ENCODE measurements around the gene FLT4. TPM values are rescaled to one million over a fixed set of nuclear protein-coding genes. Genes with fewer than 3 reads are reported as not detected.
"Not testable (repeated sequence)": the region's sequence is repeated elsewhere in the genome, so short reads cannot be mapped to it uniquely, and the experiment has no call there.

FLT4 gene
- total and polyA plus RNA-seq, 9 donors: 3.3 to 18.5 (median 7.0) TPM

DNA sequence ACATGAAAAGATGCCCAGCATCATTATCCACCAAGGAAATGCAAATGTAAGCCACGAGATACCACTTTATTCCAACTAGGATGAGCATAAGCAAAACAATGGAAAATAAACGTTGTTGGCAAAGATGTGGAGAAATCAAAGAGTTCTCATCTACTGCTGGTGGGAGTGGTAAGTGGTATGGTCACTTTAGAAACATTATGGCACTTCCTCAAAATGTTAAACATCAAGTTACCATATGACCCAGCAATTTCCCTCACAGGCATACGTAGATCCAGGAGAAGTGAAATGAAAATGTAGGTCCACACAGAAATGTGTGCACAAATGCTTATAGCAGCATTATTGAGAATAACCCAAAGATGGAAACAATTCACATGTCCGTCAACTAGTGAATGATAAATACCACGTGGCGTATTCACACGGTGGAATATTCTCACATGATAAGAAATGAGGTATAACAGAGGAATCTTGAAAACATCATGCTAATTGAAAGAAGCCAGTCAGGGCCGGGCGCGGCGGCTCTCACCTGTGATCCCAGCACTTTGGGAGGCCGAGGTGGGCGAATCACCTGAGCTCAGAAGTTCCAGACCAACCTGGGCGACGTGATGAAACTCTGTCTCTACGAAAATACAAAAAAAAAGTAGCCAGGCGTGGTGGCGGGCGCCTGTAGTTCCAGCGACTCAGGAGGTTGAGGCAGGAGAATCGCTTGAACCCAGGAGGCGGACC is 16.4 kb upstream of the FLT4 start:
- H3K36me3 ChIP-seq: no peaks in the 10 kb centered on the region
- H3K4me1 ChIP-seq (ENCODE audit: insufficient read depth): no peaks in the 10 kb centered on the region
- H3K27ac ChIP-seq: no peak overlapping the region
- no peak overlapping the region for H3K4me3 ChIP-seq
- 80 to 86% (median 82%) methylated on average over 22 of the region's 22 CpGs for WGBS, 3 donors
- TF ChIP-seq, protein P1, sequence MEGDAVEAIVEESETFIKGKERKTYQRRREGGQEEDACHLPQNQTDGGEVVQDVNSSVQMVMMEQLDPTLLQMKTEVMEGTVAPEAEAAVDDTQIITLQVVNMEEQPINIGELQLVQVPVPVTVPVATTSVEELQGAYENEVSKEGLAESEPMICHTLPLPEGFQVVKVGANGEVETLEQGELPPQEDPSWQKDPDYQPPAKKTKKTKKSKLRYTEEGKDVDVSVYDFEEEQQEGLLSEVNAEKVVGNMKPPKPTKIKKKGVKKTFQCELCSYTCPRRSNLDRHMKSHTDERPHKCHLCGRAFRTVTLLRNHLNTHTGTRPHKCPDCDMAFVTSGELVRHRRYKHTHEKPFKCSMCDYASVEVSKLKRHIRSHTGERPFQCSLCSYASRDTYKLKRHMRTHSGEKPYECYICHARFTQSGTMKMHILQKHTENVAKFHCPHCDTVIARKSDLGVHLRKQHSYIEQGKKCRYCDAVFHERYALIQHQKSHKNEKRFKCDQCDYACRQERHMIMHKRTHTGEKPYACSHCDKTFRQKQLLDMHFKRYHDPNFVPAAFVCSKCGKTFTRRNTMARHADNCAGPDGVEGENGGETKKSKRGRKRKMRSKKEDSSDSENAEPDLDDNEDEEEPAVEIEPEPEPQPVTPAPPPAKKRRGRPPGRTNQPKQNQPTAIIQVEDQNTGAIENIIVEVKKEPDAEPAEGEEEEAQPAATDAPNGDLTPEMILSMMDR (IDR thresholded peaks at IDR 0.05): no peak
- TF ChIP-seq EP300 (IDR thresholded peaks at IDR 0.05) (no peak), POLR2A (IDR thresholded peaks at IDR 0.05) (no peak)
- H3K27me3 ChIP-seq: no peaks in the 10 kb centered on the region
- no peaks in the 10 kb centered on the region for H3K9me3 ChIP-seq
- intact Hi-C loops (cut with DNase I): no loop called here
- DNase-seq: no peak

DNA sequence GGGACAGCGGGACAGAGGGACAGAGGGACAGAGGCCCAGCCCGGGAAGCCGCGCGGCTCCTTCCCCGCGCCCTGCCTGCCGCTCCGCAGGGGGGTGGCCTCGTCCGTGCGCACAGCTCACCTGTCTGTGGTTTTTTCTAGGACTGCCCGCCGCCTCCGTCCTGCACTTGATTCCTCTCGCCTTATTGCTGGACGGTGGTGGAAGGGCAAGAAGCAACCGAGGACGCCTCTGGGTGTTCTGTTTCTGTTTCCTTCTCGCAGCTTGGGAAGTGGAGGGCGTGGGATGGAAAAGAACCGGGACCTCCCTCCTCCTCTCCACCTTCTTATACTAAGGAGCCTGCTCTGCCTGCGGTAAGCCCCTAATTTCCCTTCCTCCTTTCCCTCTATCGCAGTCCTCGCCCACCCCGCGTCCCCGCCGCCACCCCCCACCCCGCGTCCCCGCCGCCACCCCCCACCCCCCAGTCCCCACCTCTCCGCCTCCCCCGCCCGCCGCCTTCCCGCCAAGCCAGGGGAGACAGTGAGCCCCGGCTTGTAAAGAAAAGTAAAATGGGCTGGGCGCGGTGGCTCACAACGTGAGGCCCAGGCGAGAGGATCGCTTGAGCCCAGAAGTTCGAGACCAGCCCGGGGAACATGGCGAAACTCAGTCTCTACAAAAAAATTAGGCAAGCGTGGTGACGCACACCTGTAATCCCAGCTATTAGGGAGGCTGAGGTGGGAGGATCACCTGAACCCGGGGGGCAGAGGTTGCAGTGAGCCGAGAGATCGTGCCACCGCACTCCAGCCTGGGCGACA is 9.6 kb upstream of the FLT4 start:
- no peak for DNase-seq
- intact Hi-C loops (cut with DNase I): no loop called here
- 20 to 25% (median 22%) methylated on average over 54 of the region's 54 CpGs for WGBS, 3 donors
- H3K9me3 ChIP-seq: no peaks in the 10 kb centered on the region
- no peaks in the 10 kb centered on the region for H3K36me3 ChIP-seq
- no peaks in the 10 kb centered on the region for H3K4me1 ChIP-seq (ENCODE audit: insufficient read depth)
- no peaks in the 10 kb centered on the region for H3K27me3 ChIP-seq
- H3K27ac ChIP-seq: no peak overlapping the region
- no peak overlapping the region for H3K4me3 ChIP-seq
- TF ChIP-seq, protein P1 (IDR thresholded peaks at IDR 0.05): no peak
- TF ChIP-seq EP300 (IDR thresholded peaks at IDR 0.05): no peak
- TF ChIP-seq POLR2A (IDR thresholded peaks at IDR 0.05): no peak

- H3K36me3 ChIP-seq; H3K27ac ChIP-seq; DNase-seq; H3K4me1 ChIP-seq (ENCODE audit: insufficient read depth); H3K27me3 ChIP-seq; intact Hi-C loops (cut with DNase I); H3K9me3 ChIP-seq; H3K4me3 ChIP-seq: not testable (repeated sequence)
- 87 to 91% (median 89%) methylated on average over 16 of the region's 16 CpGs for WGBS, 3 donors
Measured at GRCh38 chr5:180655243-180655642, 5.8 kb upstream of the FLT4 start.

GRCh38 chr5:180652771-180653170 is 3.4 kb upstream of the FLT4 start:
- Histone ChIP-seq H3K36me3 (no peaks in the 10 kb centered on the region), H3K9me3 (no peaks in the 10 kb centered on the region), H3K4me1 (ENCODE audit: insufficient read depth) (no peaks in the 10 kb centered on the region), H3K27me3 (no peaks in the 10 kb centered on the region), H3K27ac (no peak overlapping the region), H3K4me3 (no peak overlapping the region)
- intact Hi-C loops (cut with DNase I): no loop called here
- TF ChIP-seq POLR2A (IDR thresholded peaks at IDR 0.05): no peak
- TF ChIP-seq, protein P1 (IDR thresholded peaks at IDR 0.05): no peak
- TF ChIP-seq EP300 (IDR thresholded peaks at IDR 0.05): no peak
- WGBS, 3 donors: 56 to 81% (median 58%) methylated on average over 5 of the region's 5 CpGs
- no peak for DNase-seq

GRCh38 chr5:180652346-180652745 is 2.9 kb upstream of the FLT4 start:
- DNase-seq: no peak
- H3K27ac ChIP-seq: no peak overlapping the region
- WGBS, 3 donors: 72 to 79% (median 78%) methylated on average over 11 of the region's 11 CpGs
- no peaks in the 10 kb centered on the region for H3K4me1 ChIP-seq (ENCODE audit: insufficient read depth)
- TF ChIP-seq, protein P1 (IDR thresholded peaks at IDR 0.05): no peak
- TF ChIP-seq POLR2A (IDR thresholded peaks at IDR 0.05): no peak
- no peaks in the 10 kb centered on the region for H3K36me3 ChIP-seq
- no peaks in the 10 kb centered on the region for H3K9me3 ChIP-seq
- intact Hi-C loops (cut with DNase I): no loop called here
- no peak overlapping the region for H3K4me3 ChIP-seq
- H3K27me3 ChIP-seq: no peaks in the 10 kb centered on the region

Data from ovary (tissue), 9 donors.